Thyroid gland (tissue), 4 donors: ENCODE data around the gene GREB1.

Source experiments
- POLR2A ChIP-seq, 2 donors: fragments of 450-650 bp; IDR thresholded peaks; one replicate each; pipeline ENCODE4 v1.6.1; 2017; ENCODE audit warnings: antibody characterized with exemption in 2 of 2, mild to moderate bottlenecking in 2 of 2, moderate library complexity in 1 of 2
- TF ChIP-seq, protein P1 (sequence below), 6 experiments: fragments of 200-600 bp in 3 of 6; fragments of 450-650 bp in 3 of 6; sonication (generic) in 3 of 6; IDR thresholded peaks; one replicate each; pipeline ENCODE4 v1.5.1; 2016 to 2019; ENCODE audit warnings: antibody characterized with exemption in 6 of 6, mild to moderate bottlenecking in 2 of 6, inconsistent platforms in 1 of 6, moderate library complexity in 1 of 6

DNA sequence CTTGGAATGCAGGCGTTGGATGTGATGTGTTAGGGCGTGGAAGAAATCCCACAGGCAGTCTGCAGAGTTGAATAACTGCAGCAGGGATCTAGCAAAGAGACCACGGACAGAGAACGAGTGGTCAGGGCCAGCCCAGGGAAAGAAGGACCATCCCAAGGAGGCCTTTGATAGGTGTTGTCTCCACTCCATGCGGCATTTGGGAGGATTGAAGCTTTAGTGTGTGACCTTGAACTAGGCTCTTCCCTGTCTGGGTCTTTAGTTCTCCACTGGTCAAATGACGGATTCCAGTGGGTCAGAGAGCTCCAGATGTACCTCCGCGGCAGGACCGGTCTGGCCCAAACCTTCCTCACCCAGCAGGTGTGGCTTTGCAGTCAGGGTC lies 18.4 kb downstream of the GREB1 start:
- TF ChIP-seq, protein P1, sequence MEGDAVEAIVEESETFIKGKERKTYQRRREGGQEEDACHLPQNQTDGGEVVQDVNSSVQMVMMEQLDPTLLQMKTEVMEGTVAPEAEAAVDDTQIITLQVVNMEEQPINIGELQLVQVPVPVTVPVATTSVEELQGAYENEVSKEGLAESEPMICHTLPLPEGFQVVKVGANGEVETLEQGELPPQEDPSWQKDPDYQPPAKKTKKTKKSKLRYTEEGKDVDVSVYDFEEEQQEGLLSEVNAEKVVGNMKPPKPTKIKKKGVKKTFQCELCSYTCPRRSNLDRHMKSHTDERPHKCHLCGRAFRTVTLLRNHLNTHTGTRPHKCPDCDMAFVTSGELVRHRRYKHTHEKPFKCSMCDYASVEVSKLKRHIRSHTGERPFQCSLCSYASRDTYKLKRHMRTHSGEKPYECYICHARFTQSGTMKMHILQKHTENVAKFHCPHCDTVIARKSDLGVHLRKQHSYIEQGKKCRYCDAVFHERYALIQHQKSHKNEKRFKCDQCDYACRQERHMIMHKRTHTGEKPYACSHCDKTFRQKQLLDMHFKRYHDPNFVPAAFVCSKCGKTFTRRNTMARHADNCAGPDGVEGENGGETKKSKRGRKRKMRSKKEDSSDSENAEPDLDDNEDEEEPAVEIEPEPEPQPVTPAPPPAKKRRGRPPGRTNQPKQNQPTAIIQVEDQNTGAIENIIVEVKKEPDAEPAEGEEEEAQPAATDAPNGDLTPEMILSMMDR (IDR thresholded peaks at IDR 0.05), result no peak
- TF ChIP-seq POLR2A (IDR thresholded peaks at IDR 0.05), result no peak
